ENCODE results near the gene CDH12. TPM values are rescaled to one million over a fixed set of nuclear protein-coding genes. Genes with fewer than 3 reads are reported as not detected.
"Not testable (repeated sequence)": the region's sequence is repeated elsewhere in the genome, so short reads cannot be mapped to it uniquely, and the experiment has no call there.

Gene CDH12
- total RNA-seq, 1 donor from 2014 or later = not detected

- no peak for DNase-seq (ENCODE audit: low spot score)
Observed at GRCh38 chr5:22051881-22052280, 801.3 kb downstream of the CDH12 start.

DNA sequence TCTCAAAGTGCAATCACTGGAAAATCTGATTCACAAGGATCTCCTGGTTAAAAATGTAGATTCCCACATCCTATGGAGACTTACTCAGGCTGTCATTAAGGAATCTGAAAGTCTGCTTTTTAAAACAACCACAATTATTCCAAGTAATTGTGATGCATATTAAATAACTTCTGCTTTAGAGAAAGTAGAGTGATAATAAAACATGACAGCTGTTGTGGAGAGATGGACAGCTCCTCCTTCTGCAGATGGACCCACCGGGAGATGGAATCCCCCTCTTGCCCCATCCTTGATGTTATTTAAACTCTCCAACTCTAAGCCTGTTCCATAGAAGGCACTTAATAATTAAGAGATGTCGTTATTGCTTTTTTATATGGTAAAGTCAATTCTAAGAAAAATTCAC is 802.2 kb downstream of the CDH12 start:
- DNase-seq (ENCODE audit: low spot score) = no peak

GRCh38 chr5:22044229-22044628 is 808.9 kb downstream of the CDH12 start:
- DNase-seq (ENCODE audit: low spot score) = no peak

DNA sequence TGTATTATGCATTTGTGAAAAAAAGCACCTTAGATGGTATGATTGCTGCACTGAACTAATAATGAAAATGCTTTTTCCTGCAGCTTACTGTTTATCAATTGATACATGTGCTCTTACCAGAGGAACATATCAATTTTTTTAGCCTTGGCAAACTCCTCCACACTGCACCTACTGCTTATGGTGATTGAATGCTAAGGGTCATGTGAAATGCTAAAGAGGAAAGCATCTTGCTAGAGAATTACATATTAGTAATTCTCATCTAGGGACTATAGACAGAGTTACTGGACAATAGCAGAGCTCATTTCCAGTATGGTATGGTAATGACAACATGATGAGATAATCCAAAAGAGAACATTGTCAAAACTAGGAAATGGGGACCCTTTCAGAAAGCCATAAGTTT is 817.1 kb downstream of the CDH12 start:
- DNase-seq (ENCODE audit: low spot score) = no peak

- DNase-seq (ENCODE audit: low spot score) = no peak
Observed at GRCh38 chr5:22033066-22033465, 820.1 kb downstream of the CDH12 start.

DNA sequence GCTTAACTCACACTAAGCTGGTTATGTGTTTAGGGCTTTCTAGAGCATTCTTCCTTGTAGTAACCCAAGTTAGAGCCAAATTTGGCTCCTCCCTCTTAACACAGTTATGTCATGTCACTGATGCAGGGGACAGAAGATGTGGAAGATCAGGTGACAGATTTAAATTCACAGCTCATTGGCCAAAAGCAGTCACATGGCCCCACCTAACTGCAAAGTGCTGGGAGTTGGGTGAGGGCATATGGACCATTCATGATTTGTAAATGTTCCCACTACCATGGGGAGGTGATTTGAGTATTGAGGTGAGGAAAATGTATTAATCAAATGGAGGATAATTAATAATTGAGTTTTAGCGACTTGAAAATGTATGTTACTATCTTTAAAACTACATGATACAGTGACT is 829.4 kb downstream of the CDH12 start:
- no peak for DNase-seq (ENCODE audit: low spot score)

DNA sequence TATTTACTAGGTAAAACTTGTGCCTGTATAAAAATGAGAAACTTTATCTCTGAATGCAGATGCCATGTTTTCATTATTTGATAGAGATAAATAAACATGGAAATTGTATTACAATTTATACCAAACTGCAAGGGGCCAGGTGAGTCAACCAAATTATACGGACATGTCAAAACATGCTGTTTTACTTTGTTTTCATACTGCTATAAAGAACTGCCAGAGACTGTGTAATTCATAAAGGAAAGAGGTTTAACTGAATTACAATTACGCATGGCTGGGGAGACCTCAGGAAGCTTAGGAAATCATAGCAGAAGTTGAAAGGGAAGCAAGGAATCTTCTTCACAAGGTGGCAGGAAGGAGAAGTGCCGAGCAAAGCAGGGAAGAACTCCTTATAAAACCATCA is 840.3 kb downstream of the CDH12 start:
- DNase-seq (ENCODE audit: low spot score) = not testable (repeated sequence)

DNA sequence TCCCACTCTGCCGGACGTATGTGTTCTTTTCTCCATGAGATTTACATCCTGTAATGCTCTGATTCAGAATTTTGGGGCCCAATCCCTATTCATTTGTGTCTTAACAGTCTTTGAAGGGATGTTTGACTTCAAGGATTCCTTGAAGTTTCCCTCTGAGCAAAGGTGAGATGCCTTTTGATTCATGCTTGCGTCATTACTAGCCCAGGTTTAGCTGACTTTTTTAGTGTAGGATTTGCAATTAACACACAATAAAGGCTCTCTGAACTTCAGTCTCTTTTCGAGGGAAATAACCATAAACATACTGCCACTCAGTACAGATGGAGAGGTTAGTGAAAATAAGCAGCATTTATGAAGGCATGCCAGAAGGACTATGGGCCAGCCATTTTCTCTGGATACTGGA is 842.3 kb downstream of the CDH12 start:
- not testable (repeated sequence) for DNase-seq (ENCODE audit: low spot score)

DNA sequence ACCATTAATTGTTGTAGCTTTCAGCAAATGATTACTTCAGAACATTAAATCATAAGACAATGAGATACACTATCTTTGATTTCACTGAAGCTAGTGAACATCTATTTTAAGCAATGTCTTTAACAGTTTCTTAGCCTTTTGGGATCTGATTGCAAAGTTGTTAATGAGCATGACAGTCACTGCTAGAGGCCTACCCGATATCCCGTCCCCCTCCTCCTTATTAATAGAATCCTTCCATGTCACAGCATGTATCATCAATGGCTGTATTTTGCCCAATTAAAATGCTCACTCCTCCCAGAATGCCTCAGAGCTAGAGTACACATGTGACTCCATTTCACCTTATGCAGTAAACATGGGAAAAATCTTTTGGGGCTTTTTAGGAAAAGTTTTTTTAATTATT is 852.0 kb downstream of the CDH12 start:
- not testable (repeated sequence) for DNase-seq (ENCODE audit: low spot score)

- DNase-seq (ENCODE audit: low spot score) = not testable (repeated sequence)
Observed at GRCh38 chr5:21985799-21986198, 867.3 kb downstream of the CDH12 start.

DNA sequence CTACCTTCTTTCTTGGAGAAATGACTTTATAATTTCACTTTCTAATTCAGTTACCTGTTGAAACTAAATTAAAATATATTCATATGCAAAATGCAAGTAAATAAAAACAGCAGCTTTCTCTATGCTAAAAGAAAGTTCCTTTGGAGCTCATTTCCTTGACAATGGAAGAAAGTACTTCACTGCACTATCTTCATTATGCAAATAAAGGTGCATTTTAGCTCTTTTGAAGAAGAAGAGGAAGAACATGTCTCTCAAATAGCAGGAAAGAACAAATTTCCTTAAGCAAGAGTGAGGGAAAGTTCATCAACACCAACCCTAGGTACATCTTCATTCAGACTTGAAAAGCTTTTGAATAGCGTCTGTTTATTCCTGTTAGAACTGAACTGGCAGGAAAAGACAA is 901.6 kb downstream of the CDH12 start:
- not testable (repeated sequence) for DNase-seq (ENCODE audit: low spot score)

GRCh38 chr5:21931116-21931515 is 922.0 kb downstream of the CDH12 start:
- no peak for DNase-seq (ENCODE audit: low spot score)

GRCh38 chr5:21919414-21920022 is 933.6 kb downstream of the CDH12 start:
- DNase-seq (ENCODE audit: low spot score) = no peak

DNA sequence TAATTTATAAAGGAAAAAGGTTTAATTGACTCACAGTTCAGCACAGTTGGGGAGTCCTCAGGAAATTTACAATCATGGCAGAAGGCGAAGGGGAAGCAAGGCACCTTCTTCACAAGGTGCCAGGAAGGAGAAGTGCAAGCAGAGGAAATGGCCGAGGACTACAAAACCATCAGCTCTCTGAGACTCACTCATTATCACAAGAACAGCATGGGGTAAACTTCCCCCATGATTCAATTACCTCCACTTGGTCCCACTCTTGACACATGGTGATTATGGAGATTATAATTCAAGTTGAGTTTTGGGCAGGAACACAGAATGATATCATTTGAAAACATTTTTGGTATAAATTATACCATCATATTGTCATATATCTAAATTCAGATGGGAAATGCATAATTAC is 934.7 kb downstream of the CDH12 start:
- no peak for DNase-seq (ENCODE audit: low spot score)

DNA sequence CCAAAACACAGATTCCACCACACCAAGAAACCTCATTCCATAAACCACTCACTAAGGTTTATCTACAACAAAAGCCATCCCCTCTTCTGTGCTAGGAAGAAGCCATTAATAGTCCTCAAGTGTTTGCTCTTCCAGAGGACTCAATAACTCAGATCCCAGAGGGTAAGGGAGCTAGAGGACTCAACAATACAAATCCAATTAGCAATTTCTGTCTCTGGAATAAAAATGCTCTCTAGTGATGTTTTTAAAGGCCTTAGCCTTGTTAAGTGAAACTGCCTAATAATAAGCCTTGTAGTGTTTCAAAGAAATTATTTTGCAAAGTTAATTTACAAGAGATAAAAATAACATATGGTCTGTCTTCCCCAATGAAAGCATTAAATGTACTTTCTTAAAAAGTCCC is 942.4 kb downstream of the CDH12 start:
- DNase-seq (ENCODE audit: low spot score) = no peak

GRCh38 chr5:21895766-21896350 is 957.3 kb downstream of the CDH12 start:
- no peak for DNase-seq (ENCODE audit: low spot score)

DNA sequence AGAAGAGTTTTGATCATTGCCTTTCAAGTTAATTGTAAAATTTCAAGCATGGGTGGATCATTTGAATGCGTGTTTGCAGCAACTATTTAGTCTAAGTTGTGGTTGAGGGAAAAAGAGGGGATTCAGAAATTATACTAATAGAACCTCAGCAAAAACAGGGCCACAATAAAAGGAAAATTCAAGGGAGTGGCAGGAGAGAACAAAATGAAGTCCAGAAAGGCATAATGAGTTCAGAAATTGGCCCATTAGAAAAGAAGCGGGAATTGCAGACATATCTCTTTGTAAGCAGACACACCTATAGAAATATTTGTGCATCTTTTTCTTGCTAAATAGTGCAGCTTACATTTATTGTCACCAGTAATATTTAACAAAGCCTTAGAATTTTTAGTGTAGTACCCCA is 960.0 kb downstream of the CDH12 start:
- no peak for DNase-seq (ENCODE audit: low spot score)

DNA sequence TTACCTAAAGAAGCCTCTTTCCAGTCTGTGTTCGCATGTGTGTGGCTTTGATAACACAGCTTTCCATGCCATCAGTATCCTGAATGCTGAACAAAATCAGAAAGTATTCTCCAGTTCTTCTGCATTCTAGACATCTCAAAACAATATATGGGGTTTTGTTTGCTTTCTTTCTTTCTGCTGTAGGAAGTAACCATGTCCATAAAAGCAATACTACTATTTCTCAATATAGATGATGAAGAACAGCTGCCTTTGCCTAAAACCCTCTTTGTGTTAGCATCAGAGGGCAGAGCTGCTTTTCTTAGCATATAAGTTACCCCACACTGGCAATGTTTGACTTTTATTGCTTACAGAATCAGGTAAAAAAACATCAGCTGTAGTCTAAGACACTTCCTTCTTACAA is 963.6 kb downstream of the CDH12 start:
- DNase-seq (ENCODE audit: low spot score) = no peak

DNA sequence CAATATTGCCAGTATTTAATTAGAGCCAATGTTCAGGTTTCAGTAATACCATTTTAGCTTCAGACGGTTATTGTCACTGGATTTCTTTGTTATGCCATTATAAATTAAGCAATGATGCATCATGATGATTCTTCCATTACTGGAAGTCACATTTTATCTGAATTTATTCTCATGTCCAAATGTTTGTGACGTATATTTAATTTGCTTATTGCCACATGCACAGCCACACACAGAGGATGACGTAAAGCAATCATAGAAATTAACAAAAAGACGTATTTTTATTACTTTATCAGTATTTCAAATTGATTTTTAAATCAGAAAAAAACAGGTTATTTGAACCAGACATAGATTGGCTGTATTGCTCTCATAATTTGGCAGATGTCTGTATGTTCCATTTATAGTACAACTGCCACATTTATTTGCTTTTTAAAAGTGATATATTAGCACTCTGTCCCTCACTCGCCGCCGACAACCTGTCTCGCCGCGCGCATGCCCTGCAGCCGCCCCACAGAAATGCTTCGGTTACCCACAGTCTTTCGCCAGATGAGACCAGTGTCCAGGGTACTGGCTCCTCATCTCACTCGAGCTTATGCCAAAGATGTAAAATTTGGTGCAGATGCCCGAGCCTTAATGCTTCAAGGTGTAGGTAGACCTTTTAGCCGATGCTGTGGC is 970.9 kb downstream of the CDH12 start:
- no peak for DNase-seq (ENCODE audit: low spot score)

DNA sequence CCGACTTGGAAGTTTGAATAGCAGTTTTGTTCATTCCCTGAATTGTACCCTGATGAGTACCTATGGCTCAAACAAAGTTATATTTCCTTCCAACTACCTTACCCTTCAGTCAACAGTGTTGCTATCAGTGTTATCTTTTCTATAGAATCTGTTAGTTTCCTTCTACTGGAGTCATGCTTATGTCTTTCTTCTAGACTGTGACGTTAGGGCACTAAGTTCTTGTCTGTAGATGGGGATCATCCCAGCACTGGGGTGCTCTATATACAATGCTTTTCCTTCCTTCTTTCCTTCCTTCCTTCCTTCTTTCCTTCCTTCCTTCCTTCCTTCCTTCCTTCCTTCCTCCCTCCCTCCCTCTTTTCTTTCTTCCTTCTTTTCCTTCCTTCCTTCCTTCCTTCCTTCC is 973.0 kb downstream of the CDH12 start:
- DNase-seq (ENCODE audit: low spot score) = no peak

DNA sequence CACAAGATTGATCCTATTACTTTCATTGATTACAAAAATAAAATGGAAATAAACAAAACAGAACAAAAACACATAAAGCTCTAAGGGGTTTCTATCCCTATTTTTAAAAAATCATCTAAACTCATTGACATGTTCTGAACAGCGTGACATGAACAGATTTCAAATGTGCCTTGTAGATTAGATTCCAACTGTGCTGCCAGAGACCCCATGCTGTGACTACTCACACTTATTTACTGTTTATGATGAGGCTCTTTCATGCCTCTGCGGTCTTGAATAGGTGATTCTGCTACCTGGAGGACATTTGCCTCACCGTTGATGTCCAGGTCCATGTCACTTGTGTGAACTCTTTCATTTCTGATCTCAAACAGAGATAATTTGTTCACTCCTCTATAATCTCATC is 990.2 kb downstream of the CDH12 start:
- DNase-seq (ENCODE audit: low spot score) = no peak

- no peak for DNase-seq (ENCODE audit: low spot score)
Observed at GRCh38 chr5:21858441-21858840, 994.7 kb downstream of the CDH12 start.

DNA sequence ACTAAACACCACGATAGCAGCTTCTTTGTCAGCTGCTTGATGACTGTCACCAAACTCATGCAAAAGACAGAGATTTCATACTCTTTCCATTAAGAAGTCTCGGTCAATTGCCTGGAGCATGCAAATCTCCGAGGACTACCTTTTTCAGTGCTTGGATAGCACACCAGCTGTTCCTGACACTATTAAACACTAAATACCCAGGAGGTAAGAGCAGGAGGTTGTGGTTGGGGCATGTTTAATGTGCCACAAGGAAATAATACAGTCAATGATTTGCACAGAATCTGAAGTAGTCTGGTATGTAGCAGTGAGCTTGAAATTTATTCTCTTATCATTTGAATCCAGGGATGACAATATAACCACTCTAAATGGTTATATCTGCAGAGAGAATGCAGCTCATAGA is 996.2 kb downstream of the CDH12 start:
- no peak for DNase-seq (ENCODE audit: low spot score)
